ENCODE measurements around the gene NR2F1-AS1.
"Not testable (repeated sequence)": the region's sequence is repeated elsewhere in the genome, so short reads cannot be mapped to it uniquely, and the experiment has no call there.

NR2F1-AS1 gene

DNA sequence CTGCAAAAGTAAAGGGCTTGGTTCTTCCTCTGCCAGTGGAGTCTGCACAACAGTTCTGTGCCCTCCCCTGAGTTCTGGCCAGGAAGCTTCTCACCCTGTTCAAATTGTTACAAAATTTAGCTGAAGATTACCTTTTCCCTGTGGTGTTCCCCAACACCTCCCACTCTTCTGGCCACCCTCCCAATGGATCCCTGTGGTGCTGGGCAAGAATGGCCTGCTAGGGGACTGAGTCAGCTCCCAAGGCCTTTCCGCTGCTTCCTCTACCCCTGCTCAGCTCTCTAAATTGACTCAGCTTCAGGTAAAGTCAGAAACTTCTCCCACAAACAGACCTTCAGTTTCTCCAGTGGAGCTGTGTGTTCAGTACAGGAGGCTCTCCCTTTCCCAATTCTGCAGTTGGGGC lies 186.0 kb downstream of the NR2F1-AS1 start:
- no peaks in the 10 kb centered on the region for H3K27me3 ChIP-seq (replicated peaks; ENCODE audit: control insufficient read depth, insufficient read depth, low read length)
- no peaks in the 10 kb centered on the region for H3K36me3 ChIP-seq (ENCODE audit: control insufficient read depth, insufficient read depth, low read length)
- no peak overlapping the region for H3K4me3 ChIP-seq (replicated peaks; ENCODE audit: low read depth, low read length)
- TF ChIP-seq, protein P1, sequence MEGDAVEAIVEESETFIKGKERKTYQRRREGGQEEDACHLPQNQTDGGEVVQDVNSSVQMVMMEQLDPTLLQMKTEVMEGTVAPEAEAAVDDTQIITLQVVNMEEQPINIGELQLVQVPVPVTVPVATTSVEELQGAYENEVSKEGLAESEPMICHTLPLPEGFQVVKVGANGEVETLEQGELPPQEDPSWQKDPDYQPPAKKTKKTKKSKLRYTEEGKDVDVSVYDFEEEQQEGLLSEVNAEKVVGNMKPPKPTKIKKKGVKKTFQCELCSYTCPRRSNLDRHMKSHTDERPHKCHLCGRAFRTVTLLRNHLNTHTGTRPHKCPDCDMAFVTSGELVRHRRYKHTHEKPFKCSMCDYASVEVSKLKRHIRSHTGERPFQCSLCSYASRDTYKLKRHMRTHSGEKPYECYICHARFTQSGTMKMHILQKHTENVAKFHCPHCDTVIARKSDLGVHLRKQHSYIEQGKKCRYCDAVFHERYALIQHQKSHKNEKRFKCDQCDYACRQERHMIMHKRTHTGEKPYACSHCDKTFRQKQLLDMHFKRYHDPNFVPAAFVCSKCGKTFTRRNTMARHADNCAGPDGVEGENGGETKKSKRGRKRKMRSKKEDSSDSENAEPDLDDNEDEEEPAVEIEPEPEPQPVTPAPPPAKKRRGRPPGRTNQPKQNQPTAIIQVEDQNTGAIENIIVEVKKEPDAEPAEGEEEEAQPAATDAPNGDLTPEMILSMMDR (IDR thresholded peaks at IDR 0.05; ENCODE audit: insufficient read depth, low read length, poor library complexity, severe bottlenecking) = no peak
- DNase-seq (ENCODE audit: extremely low read depth, insufficient read length) = no peak

DNA sequence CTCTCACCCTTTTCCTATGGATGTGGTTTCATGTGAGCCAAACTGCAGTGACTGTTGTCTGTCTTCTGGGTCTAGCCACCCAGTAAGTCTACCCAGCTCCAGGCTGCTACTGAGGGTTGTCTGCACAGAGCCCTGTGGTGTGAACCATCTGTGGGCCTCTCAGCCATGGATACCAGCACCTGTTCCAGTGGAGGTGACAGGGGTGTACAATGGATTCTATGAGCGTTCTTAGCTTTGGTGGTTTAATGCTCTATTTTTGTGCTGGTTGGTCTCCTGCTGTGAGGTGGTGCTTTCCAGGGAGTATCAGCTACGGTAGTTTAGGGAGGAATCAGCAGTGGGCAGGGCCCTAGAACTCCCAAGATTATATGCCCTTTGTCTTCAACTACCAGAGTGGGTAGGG lies 186.7 kb downstream of the NR2F1-AS1 start:
- Histone ChIP-seq H3K27me3 (replicated peaks; ENCODE audit: control insufficient read depth, insufficient read depth, low read length) (no peaks in the 10 kb centered on the region), H3K4me3 (replicated peaks; ENCODE audit: low read depth, low read length) (no peak overlapping the region), H3K36me3 (ENCODE audit: control insufficient read depth, insufficient read depth, low read length) (no peaks in the 10 kb centered on the region)
- TF ChIP-seq, protein P1 (IDR thresholded peaks at IDR 0.05; ENCODE audit: insufficient read depth, low read length, poor library complexity, severe bottlenecking) = no peak
- DNase-seq (ENCODE audit: extremely low read depth, insufficient read length) = no peak

DNA sequence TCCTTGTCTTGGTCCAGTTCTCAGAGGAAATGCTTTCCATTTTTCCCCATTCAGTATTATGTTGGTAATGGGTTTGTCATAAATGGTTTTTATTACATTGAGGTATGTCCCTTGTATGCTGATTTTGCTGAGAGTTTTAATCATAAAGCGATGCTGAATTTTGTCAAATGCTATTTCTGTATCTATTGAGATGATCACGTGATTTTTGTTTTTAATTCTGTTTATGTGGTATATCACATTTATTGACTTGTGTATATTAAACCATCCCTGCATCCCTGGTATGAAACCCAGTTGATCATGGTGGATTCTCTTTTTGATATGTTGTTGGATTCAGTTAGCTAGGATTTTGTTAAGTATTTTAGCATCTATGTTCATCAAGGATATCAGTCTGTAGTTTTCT lies 189.8 kb downstream of the NR2F1-AS1 start:
- DNase-seq (ENCODE audit: extremely low read depth, insufficient read length); H3K36me3 ChIP-seq (ENCODE audit: control insufficient read depth, insufficient read depth, low read length); H3K27me3 ChIP-seq (replicated peaks; ENCODE audit: control insufficient read depth, insufficient read depth, low read length); H3K4me3 ChIP-seq (replicated peaks; ENCODE audit: low read depth, low read length): not testable (repeated sequence)

DNA sequence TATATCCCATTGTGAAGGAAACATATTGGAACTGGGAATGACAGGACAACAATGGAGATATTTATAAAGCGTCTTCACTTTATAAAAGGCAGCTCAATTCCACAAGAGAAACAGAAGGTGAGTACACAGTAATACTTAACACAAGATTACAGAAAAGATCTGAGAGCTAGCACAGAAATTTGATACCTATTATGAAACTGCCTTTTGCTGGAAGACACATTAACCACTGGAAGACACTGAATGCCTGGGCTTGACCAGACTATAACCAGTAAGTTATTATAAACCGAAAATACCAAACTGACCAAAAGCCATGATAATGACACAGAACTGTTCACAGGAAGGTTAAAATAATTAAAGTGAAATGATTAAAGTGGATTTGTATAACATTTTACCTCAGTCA lies 195.4 kb downstream of the NR2F1-AS1 start:
- Histone ChIP-seq H3K4me3 (replicated peaks; ENCODE audit: low read depth, low read length) (no peak overlapping the region), H3K36me3 (ENCODE audit: control insufficient read depth, insufficient read depth, low read length) (no peaks in the 10 kb centered on the region), H3K27me3 (replicated peaks; ENCODE audit: control insufficient read depth, insufficient read depth, low read length) (no peaks in the 10 kb centered on the region; the same call in 1 of the 2 replicates)
- TF ChIP-seq, protein P1 (IDR thresholded peaks at IDR 0.05; ENCODE audit: insufficient read depth, low read length, poor library complexity, severe bottlenecking) = no peak
- DNase-seq (ENCODE audit: extremely low read depth, insufficient read length) = no peak

DNA sequence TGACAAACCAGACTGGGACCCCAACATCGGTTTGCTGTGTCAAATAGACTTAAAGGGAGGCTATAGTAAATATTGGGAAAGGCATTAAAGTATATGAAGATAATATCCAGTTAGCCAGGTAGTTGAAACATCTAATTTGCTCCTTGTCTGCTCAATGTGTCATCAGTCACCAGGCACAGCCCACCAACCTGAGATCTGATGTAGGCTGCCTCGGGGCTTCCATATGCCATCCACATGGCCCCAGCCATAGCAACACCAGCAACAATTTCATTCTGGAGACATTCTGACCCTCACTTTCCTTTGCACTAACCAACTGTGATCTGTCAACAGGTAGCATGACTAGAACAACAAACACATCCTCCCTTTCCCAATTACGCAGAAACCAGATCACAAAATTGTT lies 196.0 kb downstream of the NR2F1-AS1 start:
- DNase-seq (ENCODE audit: extremely low read depth, insufficient read length) = no peak
- Histone ChIP-seq H3K4me3 (replicated peaks; ENCODE audit: low read depth, low read length) (no peak overlapping the region), H3K36me3 (ENCODE audit: control insufficient read depth, insufficient read depth, low read length) (no peaks in the 10 kb centered on the region), H3K27me3 (replicated peaks; ENCODE audit: control insufficient read depth, insufficient read depth, low read length) (no peaks in the 10 kb centered on the region; the same call in 1 of the 2 replicates)
- TF ChIP-seq, protein P1 (IDR thresholded peaks at IDR 0.05; ENCODE audit: insufficient read depth, low read length, poor library complexity, severe bottlenecking) = no peak

DNA sequence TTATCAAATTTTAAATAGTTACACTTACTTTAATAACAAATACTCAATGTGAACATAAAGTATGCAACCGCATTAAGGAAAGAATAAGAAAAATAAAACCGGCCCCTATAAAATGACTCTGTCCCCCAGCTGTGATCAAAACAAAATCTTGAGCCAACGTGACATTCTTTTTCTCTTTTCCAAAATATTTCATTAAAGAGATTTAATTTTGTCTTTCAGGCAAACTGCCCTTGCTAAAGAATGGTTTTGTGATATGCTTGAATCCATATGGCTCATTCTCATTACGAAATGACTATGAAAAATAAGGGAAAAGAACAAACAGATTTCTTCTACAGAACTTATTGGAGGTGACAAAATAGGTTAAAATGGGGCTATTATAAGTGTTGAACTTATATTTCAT lies 197.0 kb downstream of the NR2F1-AS1 start:
- TF ChIP-seq, protein P1 (IDR thresholded peaks at IDR 0.05; ENCODE audit: insufficient read depth, low read length, poor library complexity, severe bottlenecking) = no peak
- no peak overlapping the region for H3K4me3 ChIP-seq (replicated peaks; ENCODE audit: low read depth, low read length)
- H3K36me3 ChIP-seq (ENCODE audit: control insufficient read depth, insufficient read depth, low read length) = no peaks in the 10 kb centered on the region
- no peaks in the 10 kb centered on the region; the same call in 1 of the 2 replicates for H3K27me3 ChIP-seq (replicated peaks; ENCODE audit: control insufficient read depth, insufficient read depth, low read length)
- DNase-seq (ENCODE audit: extremely low read depth, insufficient read length) = no peak

Measured in GM06990 (cell line).